Mucosa of rectum (tissue), 2 donors: ENCODE data around the gene ABAT.
"Not testable (repeated sequence)": the region's sequence is repeated elsewhere in the genome, so short reads cannot be mapped to it uniquely, and the experiment has no call there.

Experiments
- H3K27ac ChIP-seq, 2 donors: one replicate each; pipeline ENCODE4 v1.7.0; 2013; ENCODE audit warnings: inconsistent platforms in 2 of 2, low read depth in 2 of 2, low read length in 2 of 2
- H3K27me3 ChIP-seq, 2 donors: one replicate each; pipeline ENCODE4 v1.7.0; 2013; ENCODE audit warnings: low read length in 2 of 2; ENCODE audit not compliant: control insufficient read depth in 2 of 2, insufficient read depth in 2 of 2
- H3K36me3 ChIP-seq, 2 donors: one replicate each; pipeline ENCODE4 v1.7.0; 2013; ENCODE audit warnings: low read length in 2 of 2; ENCODE audit not compliant: control insufficient read depth in 2 of 2, insufficient read depth in 2 of 2
- H3K4me1 ChIP-seq, 2 donors: one replicate each; pipeline ENCODE4 v1.7.0; 2013; ENCODE audit warnings: low read length in 2 of 2, mild to moderate bottlenecking in 1 of 2; ENCODE audit not compliant: control insufficient read depth in 2 of 2, insufficient read depth in 2 of 2
- H3K4me3 ChIP-seq, 2 donors: one replicate each; pipeline ENCODE4 v1.7.0; 2013; ENCODE audit warnings: low read length in 2 of 2
- H3K9ac ChIP-seq, 2 donors: one replicate each; pipeline ENCODE4 v1.7.0; 2013; ENCODE audit warnings: low read length in 2 of 2, low read depth in 1 of 2, mild to moderate bottlenecking in 1 of 2
- H3K9me3 ChIP-seq, 2 donors: one replicate each; pipeline ENCODE4 v1.7.0; 2013; ENCODE audit warnings: low read length in 2 of 2; ENCODE audit not compliant: control insufficient read depth in 2 of 2
- donor health status: healthy.
- donor health status: Normal muscosa, but diverticular disease.

The ABAT gene

DNA sequence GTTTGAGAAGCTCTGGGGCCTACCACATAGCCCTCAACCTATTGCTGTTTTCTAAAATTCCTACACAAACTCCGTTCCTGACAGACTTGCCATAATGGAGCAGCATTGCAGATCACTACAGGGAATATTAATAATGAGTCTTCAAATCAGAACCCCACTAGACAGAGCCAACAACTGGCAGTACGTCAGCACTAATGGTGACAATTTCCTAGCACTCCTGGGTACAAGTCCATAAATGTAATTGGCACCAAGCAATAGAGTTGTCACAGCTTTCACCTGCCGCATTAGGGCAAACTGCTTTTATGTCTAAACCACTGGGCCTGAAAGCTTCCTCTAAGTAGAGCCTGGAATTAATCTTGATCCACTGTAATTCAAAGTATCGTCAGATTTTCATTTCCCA is 25.5 kb upstream of the ABAT start:
- no peaks in the 10 kb centered on the region for H3K4me1 ChIP-seq
- no peaks in the 10 kb centered on the region for H3K27me3 ChIP-seq
- H3K9me3 ChIP-seq: no peaks in the 10 kb centered on the region
- no peak overlapping the region for H3K27ac ChIP-seq
- H3K4me3 ChIP-seq: no peak overlapping the region
- no peak overlapping the region for H3K9ac ChIP-seq
- H3K36me3 ChIP-seq: peaks cover 31 to 43% of the 10 kb centered on the region in 2 donors

- Histone ChIP-seq H3K4me3 (no peak overlapping the region), H3K27ac (no peak overlapping the region), H3K36me3 (peaks cover 23 to 32% of the 10 kb centered on the region in 2 donors), H3K4me1 (no peaks in the 10 kb centered on the region), H3K9me3 (no peaks in the 10 kb centered on the region), H3K27me3 (no peaks in the 10 kb centered on the region), H3K9ac (no peak overlapping the region)
These were observed 24.4 kb upstream of the ABAT start for GRCh38 chr16:8649829-8650554.

DNA sequence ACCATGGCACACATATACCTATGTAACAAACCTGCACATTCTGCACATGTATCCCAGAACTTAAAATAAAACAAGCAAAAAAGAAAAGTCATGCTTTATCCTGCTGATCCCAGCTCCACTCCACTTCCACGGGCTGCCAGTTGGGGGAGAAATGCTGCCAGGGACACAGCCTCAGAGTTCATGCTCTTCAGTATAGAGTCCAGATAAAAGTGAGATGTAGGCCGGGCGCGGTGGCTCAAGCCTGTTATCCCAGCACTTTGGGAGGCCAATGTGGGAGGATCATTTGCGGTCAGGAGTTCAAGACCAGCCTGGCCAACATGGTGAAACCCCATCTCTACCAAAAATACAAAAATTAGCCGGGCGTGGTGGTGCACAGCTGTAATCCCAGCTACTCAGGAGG is 22.5 kb upstream of the ABAT start:
- H3K36me3 ChIP-seq: peaks cover 10 to 14% of the 10 kb centered on the region in 2 donors
- H3K9ac ChIP-seq, H3K27ac ChIP-seq, H3K4me3 ChIP-seq, H3K9me3 ChIP-seq, H3K4me1 ChIP-seq, H3K27me3 ChIP-seq: not testable (repeated sequence)

GRCh38 chr16:8655184-8655717 is 19.2 kb upstream of the ABAT start:
- Histone ChIP-seq H3K27me3 (no peaks in the 10 kb centered on the region), H3K36me3 (peaks cover 0 to 4% of the 10 kb centered on the region in 2 donors), H3K4me1 (no peaks in the 10 kb centered on the region), H3K4me3 (no peak overlapping the region), H3K9me3 (no peaks in the 10 kb centered on the region), H3K27ac (no peak overlapping the region), H3K9ac (no peak overlapping the region)

DNA sequence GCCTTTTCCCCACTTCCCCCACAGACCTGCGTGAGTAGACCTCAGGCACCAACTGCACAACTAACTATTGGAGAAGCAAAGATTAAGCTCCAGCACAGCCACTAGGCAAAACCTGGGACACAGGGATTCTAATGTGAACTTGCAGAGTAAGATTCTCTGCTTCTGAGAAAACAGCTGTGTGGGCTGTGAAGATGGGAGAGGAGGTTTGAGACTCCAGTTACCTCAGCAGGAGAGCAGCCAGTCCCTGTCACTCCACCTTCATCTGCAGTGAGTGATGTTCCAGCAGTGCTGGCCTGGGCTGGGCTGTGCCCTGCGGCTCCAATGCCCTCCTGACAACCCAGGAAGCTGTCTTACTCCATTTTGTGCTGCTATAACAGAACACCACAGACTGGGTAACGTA is 18.0 kb upstream of the ABAT start:
- peaks cover 0 to 4% of the 10 kb centered on the region in 2 donors for H3K36me3 ChIP-seq
- no peaks in the 10 kb centered on the region for H3K27me3 ChIP-seq
- H3K4me1 ChIP-seq: no peaks in the 10 kb centered on the region
- H3K9me3 ChIP-seq: no peaks in the 10 kb centered on the region
- H3K9ac ChIP-seq: no peak overlapping the region
- H3K27ac ChIP-seq: no peak overlapping the region
- no peak overlapping the region for H3K4me3 ChIP-seq

DNA sequence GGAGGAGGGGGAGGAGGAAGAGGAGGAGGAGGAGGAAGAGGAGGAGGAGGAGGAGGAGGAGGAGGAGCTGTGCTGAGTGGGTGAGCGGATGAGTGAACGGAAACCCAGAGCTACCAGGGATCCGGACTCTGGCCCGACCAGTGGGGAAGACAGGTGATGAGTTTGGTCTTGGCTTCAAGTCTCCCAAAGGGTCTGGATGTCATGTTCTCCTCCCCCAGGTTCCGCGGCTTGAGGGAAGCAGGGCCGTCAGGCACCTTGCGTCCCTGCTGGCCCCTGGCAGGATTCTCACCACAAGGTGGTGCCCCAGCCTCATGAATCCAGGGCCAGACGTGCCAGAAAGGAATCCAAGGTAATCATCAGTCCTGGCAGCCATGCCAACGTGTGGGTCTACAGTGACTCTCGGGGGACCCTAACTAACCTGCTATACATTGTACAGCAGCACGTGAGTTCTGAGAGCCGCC is 13.5 kb upstream of the ABAT start:
- no peak overlapping the region for H3K4me3 ChIP-seq
- H3K9me3 ChIP-seq: no peaks in the 10 kb centered on the region
- H3K9ac ChIP-seq: no peak overlapping the region
- no peaks in the 10 kb centered on the region for H3K4me1 ChIP-seq
- H3K27ac ChIP-seq: no peak overlapping the region
- H3K27me3 ChIP-seq: no peaks in the 10 kb centered on the region
- H3K36me3 ChIP-seq: peaks cover 0 to 12% of the 10 kb centered on the region in 2 donors

GRCh38 chr16:8661703-8662102 is 12.7 kb upstream of the ABAT start:
- no peaks in the 10 kb centered on the region for H3K9me3 ChIP-seq
- H3K36me3 ChIP-seq: peaks cover 0 to 12% of the 10 kb centered on the region in 2 donors
- H3K4me3 ChIP-seq: no peak overlapping the region
- no peak overlapping the region for H3K27ac ChIP-seq
- H3K9ac ChIP-seq: no peak overlapping the region
- H3K27me3 ChIP-seq: no peaks in the 10 kb centered on the region
- H3K4me1 ChIP-seq: no peaks in the 10 kb centered on the region

DNA sequence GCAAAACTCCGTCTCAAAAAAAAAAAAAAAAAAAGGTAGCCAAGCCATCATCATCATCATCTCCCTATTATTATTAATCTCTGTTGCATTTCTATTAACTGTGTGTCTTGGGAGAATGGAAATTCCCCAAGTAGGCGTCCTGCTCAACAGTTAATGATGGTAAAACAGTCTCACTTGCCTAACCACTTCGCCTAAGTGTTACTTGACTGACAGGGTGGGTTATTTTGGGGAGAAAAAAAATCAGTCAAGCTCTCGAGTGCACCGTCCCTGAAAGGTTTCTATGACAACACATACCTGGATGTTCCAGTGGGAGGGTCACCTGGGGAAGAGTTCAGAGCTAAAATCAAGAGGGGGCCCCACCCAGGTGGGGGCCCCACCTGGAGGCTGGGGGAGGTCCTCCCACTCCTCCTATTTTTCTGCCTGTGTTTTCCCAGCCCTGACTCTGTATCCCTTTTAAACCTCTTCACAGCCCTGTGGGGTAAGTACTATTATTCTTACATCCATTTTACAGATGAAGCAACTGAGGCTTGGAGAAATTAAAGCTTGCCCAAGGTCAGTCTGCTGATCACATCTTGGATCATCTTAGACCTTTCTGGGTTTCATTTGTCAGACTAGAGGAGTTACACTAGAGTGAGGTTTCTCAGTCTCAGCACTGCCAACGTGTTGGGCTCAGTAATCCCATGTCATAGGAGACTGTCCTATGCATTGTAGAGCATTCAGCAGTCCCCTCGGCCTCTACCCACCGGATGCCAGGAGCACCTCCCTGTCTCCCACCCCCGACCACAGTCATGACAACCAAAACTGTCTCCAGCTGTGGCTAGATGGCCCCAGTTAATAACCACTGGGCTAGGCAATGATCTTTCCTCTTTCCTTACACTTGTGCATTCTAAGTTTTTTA is 11.0 kb upstream of the ABAT start:
- H3K9ac ChIP-seq: no peak overlapping the region
- no peak overlapping the region for H3K4me3 ChIP-seq
- H3K27ac ChIP-seq: no peak overlapping the region
- H3K27me3 ChIP-seq: no peaks in the 10 kb centered on the region
- H3K4me1 ChIP-seq: no peaks in the 10 kb centered on the region
- H3K36me3 ChIP-seq: peaks cover 0 to 12% of the 10 kb centered on the region in 2 donors
- no peaks in the 10 kb centered on the region for H3K9me3 ChIP-seq

GRCh38 chr16:8665529-8665928 is 8.9 kb upstream of the ABAT start:
- Histone ChIP-seq H3K27ac (no peak overlapping the region), H3K27me3 (no peaks in the 10 kb centered on the region), H3K9ac (no peak overlapping the region), H3K4me1 (no peaks in the 10 kb centered on the region), H3K36me3 (peaks cover 0 to 14% of the 10 kb centered on the region in 2 donors), H3K9me3 (no peaks in the 10 kb centered on the region), H3K4me3 (no peak overlapping the region)

GRCh38 chr16:8667492-8667891 is 6.9 kb upstream of the ABAT start:
- Histone ChIP-seq H3K36me3 (peaks cover 0 to 16% of the 10 kb centered on the region in 2 donors), H3K4me3 (no peak overlapping the region), H3K27me3 (no peaks in the 10 kb centered on the region), H3K9me3 (no peaks in the 10 kb centered on the region), H3K9ac (no peak overlapping the region), H3K27ac (no peak overlapping the region), H3K4me1 (no peaks in the 10 kb centered on the region)
